SK-N-MC (cell line): ENCODE measurements around the gene PTGES2.

ENCODE experiments used
- DNase-seq: peaks from one replicate; pipeline ENCODE4 v3.0.0-alpha.2; 2011; ENCODE audit warnings: low read depth, low spot score
- H3K27ac ChIP-seq: fragments of 200-600 bp; sonication (generic); 2 replicates; pipeline ENCODE4 v1.5.1; 2016; ENCODE audit warnings: mixed run types
- H3K36me3 ChIP-seq: fragments of 200-600 bp; sonication (generic); 2 replicates; pipeline ENCODE4 v1.6.1; 2017; ENCODE audit warnings: antibody characterized with exemption, low read length, mixed read lengths; ENCODE audit not compliant: insufficient read depth
- H3K4me3 ChIP-seq: fragments of 200-600 bp; sonication (generic); 2 replicates; pipeline ENCODE4 v1.5.1; 2016
- H3K9ac ChIP-seq: fragments of 200-600 bp; sonication (generic); 2 replicates; pipeline ENCODE4 v1.8.0; 2017; ENCODE audit warnings: mixed run types, mixed read lengths; ENCODE audit not compliant: insufficient read length
- H3K9me3 ChIP-seq: fragments of 200-600 bp; sonication (generic); 2 replicates; pipeline ENCODE4 v1.6.1; 2017; ENCODE audit warnings: low read depth, mild to moderate bottlenecking, antibody characterized with exemption, low read length, moderate library complexity, mixed read lengths
- EZH2 ChIP-seq: fragments of 200-600 bp; sonication (generic); IDR thresholded peaks from one replicate; pipeline ENCODE4 v1.6.1; 2017; ENCODE audit warnings: antibody characterized with exemption
- FOXP2 ChIP-seq: optimal IDR thresholded peaks from 2 replicates; pipeline ENCODE3; 2011; ENCODE audit warnings: mild to moderate bottlenecking, moderate library complexity; ENCODE audit not compliant: insufficient read depth; ENCODE audit errors: extremely low read length, control extremely low read depth
- POLR2AphosphoS5 ChIP-seq: IDR thresholded peaks from 2 replicates; pipeline ENCODE4 v1.6.1; 2012; ENCODE audit warnings: mild to moderate bottlenecking, low read depth, low read length, borderline replicate concordance

PTGES2 gene

DNA sequence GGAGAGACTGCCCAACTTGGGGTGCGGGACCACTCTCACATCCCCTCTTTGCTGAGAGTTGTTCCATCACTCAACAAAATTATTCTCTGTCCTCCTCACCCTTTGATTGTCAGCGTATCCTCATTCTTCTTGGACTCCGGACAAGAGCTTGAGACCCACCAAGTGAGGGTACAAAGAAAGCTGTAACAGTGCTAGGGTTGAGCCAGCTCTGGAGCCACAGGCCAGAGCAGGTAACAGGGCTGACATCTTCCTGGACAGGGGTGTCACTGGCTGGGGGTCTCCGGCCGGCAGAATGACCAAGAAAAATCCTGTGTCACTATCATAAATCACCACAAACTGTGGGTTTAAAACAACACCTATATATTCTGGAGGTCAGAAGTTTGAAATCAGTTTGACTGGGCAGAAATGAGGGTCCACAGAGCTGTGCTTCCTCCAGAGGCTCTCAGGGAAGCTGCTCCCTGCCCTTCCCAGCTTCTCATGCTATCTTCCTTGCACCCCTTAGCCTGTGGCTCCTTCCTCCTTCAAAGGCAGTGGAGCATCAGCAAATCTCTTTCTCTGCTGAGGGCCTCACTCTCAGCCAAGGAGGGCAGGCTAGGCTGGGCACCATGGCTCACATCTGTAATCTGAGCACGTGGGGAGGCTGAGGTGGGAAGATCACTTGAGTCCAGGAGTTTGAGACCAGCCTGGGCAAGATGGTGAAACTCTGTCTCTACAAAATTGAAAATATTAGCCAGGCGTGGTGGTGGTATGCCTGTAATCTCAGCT, 28.4 kb upstream of the PTGES2 start:
- Histone ChIP-seq H3K27ac (no peak overlapping the region), H3K9me3 (no peaks in the 10 kb centered on the region), H3K36me3 (no peaks in the 10 kb centered on the region), H3K4me3 (no peak overlapping the region), H3K9ac (no peak overlapping the region)
- no peak for TF ChIP-seq FOXP2
- TF ChIP-seq POLR2AphosphoS5, result no peak
- no peak for TF ChIP-seq EZH2
- no peak for DNase-seq

DNA sequence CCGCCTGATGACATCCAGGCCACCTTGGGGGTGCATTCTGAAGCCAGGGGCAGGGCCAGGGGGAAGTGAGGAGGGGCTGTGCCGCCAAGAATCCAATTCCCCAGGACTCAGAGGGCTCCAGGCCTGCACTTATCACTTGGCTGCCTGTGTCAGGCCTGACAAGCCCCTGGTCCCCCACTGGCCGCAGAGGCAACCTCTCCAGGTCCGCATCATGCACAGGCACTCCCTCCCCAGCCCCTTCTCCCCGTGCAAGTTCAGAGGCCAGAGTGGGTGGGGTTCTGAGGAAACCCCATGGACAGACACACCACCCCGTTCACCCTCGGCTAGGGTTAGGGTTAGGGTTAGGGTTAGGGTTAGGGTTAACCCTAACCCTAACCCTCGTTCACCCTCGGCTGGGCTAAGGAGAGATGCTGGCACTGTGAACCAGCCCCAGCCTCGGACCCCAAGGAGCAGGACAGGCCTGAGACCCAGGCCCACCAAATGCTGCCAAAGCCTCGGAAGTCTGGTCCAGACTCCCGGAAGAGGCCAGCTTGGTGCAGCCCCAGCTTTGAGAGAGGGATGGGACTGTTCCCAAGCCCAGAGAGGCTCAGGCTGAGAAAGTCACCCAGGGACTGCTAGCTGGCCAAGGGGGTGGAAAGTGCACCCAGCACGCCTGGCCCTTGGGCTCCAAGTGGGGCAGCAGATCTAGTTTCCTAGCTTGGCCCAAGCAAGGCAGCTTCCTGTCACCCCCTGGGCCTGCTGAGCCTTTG, 26.6 kb upstream of the PTGES2 start:
- H3K36me3 ChIP-seq, result no peaks in the 10 kb centered on the region
- H3K27ac ChIP-seq, result no peak overlapping the region
- no peaks in the 10 kb centered on the region for H3K9me3 ChIP-seq
- no peak overlapping the region for H3K9ac ChIP-seq
- no peak overlapping the region for H3K4me3 ChIP-seq
- no peak for DNase-seq
- TF ChIP-seq POLR2AphosphoS5 (no peak), EZH2 (no peak), FOXP2 (no peak)

DNA sequence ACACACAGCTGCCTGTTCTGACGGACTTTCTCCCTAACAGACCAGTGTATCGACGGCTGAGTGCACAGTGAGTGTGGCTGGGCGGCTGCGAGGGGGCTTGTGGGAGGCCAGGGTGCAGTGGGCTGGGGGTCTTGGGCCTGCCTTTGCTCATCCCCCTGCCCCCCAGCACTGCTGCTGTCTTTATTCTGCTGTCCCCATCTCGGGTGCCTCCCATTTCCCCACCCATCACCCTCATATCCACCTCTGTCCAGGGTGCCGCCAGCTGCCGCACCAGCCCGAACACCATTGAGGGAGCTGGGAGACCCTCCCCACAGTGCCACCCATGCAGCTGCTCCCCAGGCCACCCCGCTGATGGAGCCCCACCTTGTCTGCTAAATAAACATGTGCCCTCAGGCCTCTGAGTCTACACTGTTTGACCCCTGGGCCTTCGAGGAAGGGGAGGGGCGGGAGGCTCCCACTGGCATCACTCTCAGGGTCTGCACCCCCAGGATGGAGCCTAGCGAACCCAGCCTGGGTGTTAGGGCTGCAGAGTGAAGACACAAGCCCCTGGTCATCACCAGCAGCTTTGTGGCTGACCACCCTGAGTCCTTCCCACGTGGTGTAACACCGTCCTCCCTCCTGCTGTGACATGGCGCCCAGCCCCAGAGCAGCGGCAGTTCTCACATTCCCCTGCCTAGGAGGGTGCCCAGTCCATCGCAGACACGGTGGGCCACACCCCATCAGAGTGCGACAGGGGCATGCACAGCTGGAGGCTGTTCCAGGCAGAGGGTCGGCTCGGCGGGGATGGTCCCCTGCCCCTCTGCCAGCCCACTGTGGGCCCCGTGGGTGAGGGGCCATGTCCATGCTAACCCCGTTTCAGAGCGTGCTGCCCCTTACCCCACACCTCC, 25.8 kb upstream of the PTGES2 start:
- no peak for TF ChIP-seq POLR2AphosphoS5
- TF ChIP-seq FOXP2, result no peak
- H3K36me3 ChIP-seq, result no peaks in the 10 kb centered on the region
- DNase-seq, result no peak
- H3K27ac ChIP-seq, result no peak overlapping the region
- no peak overlapping the region for H3K9ac ChIP-seq
- H3K4me3 ChIP-seq, result no peak overlapping the region
- no peaks in the 10 kb centered on the region for H3K9me3 ChIP-seq

DNA sequence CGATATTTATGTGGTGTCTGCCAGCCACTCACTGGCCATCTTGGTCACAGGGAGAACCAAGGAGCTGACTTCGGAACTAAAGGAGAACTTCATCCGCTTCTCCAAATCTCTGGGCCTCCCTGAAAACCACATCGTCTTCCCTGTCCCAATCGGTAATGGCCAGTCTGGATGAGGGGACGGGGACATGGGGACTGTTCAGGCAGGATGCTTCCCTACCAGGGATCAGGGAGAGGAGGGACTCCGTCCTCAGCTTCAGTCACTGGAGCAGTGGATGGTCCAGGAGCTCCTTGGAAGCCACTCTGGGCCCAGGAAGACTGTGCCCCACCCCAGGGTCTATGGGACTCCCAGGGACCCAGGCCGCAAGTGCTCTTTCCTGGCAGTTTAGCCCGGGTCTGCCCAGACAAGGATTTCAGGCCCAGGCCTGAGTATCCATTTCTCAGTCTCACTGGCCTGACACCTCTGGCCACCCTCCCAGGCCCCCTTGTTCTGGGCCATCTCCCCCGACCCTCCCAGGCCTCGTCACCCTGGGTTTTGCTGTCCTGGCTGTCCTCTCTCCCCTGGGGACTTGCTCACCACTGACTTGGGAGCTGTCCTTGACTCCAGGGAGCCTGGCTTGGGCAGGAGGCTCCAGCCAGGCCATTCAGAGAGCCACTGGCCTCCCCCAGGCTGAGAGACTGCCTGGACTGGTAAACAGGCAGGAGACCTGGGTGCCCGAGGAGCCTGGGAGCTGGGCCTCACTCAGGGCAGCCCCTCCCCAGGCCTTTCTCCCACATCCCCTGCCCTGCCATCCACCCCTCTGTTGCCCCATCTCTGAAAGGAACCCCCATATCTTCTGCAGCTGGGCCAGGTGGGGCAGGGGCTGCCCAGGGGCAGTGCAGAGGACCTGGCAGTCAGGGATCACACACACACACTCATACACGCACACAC, 24.9 kb upstream of the PTGES2 start:
- no peak overlapping the region for H3K4me3 ChIP-seq
- H3K9me3 ChIP-seq, result no peaks in the 10 kb centered on the region
- TF ChIP-seq EZH2 (no peak), FOXP2 (no peak), POLR2AphosphoS5 (no peak)
- H3K9ac ChIP-seq, result no peak overlapping the region
- H3K36me3 ChIP-seq, result no peaks in the 10 kb centered on the region
- H3K27ac ChIP-seq, result no peak overlapping the region
- no peak for DNase-seq

DNA sequence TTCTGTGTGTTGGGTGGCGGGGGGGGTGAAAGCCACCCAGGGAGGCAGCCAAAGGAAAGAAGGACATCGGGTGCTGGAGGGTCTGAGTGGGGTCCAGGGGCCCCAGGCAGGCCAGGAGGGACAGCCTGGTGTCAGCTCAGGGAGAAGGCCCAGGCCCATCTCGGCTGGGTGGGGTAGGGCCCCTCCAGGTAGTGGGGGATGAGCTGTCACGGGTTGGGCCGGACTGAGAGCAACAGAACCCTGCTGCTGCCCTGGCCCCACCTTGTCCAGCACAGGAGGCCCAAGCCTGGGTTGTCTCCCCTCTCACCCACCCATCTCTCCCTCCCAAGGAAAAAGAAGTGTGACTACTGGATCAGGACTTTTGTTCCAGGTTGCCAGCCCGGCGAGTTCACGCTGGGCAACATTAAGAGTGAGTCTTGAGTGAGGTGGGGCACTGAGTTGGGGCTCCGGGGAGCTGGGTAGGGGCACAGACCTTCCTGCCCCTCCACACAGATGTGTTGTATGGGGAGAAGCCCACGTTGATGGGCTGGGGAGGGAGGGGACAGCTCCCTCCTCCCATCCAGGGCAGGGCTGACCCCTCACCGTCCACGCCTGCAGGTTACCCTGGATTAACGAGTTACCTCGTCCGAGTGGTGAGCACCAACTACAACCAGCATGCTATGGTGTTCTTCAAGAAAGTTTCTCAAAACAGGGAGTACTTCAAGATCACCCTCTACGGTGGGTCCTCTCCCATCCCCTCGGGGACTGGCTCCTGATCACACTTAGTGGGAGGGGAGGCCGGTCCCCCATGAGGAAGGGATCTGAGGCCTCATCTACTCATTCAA, 24.0 kb upstream of the PTGES2 start:
- Histone ChIP-seq H3K27ac (no peak overlapping the region), H3K9ac (no peak overlapping the region), H3K9me3 (no peaks in the 10 kb centered on the region), H3K4me3 (no peak overlapping the region), H3K36me3 (no peaks in the 10 kb centered on the region)
- TF ChIP-seq FOXP2 (no peak), EZH2 (no peak), POLR2AphosphoS5 (no peak)
- no peak for DNase-seq

DNA sequence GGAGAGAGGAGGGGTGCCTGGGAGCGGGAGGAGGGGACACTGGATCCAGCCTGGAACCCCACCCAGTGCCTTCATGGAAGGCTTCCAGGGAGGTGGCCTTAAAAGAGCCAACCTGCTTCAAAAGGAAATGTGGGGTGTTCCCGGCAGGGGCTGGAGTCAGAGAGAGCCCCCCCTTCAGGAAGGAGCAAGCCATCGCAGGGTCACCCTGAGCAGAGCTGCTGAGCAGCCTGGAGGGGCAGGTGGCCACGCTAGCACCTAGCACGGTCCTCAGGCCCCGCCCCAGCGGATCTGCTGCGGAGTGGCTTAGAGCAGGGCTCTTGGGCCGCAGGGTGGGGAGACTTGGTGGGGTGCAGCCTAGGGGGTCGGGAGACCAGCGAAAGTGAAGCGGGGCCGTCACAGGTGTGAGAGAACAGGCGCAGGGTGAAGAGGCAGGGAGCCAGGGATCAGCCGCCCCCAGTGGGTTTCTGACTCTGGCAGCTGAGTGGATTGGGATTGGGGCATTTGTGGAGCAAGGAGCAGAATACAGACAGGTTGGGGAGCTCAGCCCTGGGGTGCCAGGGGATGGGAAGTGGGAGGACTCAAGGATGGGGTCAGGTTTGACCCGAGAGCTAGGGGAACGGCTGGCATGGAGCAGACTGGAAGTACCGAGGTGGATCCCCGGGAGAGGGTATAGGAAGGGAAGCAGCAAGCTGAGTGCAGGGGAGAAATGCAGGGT, 23.2 kb upstream of the PTGES2 start:
- no peaks in the 10 kb centered on the region for H3K36me3 ChIP-seq
- no peak overlapping the region for H3K27ac ChIP-seq
- no peaks in the 10 kb centered on the region for H3K9me3 ChIP-seq
- TF ChIP-seq FOXP2, result no peak
- no peak for DNase-seq
- no peak overlapping the region for H3K4me3 ChIP-seq
- no peak overlapping the region for H3K9ac ChIP-seq

DNA sequence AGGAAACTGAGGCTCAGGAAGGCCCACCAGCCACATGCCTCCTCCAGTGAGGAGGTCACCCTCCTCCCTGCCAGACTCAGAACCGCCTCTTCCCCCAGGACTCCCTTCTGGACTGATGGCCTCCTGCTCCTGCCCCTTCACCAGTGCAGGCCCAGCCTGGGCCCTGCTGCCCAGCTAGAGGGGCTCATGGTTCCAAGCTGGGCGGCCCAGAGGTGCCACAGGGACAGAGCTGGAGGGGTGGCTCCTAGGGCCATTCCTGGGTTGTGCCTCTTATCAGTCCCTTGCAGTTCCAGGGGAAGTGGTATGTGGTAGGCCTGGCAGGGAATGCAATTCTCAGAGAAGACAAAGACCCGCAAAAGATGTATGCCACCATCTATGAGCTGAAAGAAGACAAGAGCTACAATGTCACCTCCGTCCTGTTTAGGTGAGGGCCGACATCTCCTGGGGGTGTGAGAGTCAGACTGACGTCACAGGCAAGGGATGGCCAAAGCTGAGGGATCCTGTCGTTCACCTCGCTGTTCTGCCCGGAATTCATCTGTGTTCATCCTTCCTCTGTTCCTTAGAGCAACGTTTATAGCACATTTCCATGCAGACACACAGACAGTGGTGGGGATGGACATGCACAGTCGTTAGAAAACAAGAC, 22.5 kb upstream of the PTGES2 start:
- no peak for DNase-seq
- Histone ChIP-seq H3K9ac (no peak overlapping the region), H3K9me3 (no peaks in the 10 kb centered on the region), H3K27ac (no peak overlapping the region), H3K4me3 (no peak overlapping the region), H3K36me3 (no peaks in the 10 kb centered on the region)
- TF ChIP-seq EZH2 (no peak), POLR2AphosphoS5 (no peak), FOXP2 (no peak)
